ENCODE data around the gene RPAP3. TPM values are rescaled to one million over a fixed set of nuclear protein-coding genes. Genes with fewer than 3 reads are reported as not detected.

RPAP3 gene
- total and polyA plus RNA-seq, 9 of the 15 experiments (the other 6 are each of a cell fraction or from before 2014, with no cell fraction given), result 40.0 to 92.1 (median 54.1) TPM

GRCh38 chr12:47705566-47706425, at the start of gene RPAP3 (continued):
- TF ChIP-seq HMGXB4 (CRISPR knock-in tag; IDR thresholded peaks at IDR 0.05), result peak; percentile 33; the same call in 1 of the 2 replicates
- TF ChIP-seq, protein P1, sequence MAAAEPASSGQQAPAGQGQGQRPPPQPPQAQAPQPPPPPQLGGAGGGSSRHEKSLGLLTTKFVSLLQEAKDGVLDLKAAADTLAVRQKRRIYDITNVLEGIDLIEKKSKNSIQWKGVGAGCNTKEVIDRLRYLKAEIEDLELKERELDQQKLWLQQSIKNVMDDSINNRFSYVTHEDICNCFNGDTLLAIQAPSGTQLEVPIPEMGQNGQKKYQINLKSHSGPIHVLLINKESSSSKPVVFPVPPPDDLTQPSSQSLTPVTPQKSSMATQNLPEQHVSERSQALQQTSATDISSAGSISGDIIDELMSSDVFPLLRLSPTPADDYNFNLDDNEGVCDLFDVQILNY (CRISPR knock-in tag; IDR thresholded peaks at IDR 0.05), result no peak
- TF ChIP-seq SIN3B (IDR thresholded peaks at IDR 0.05; ENCODE audit: low read depth), result 0 out of 2 replicates have a peak, but pooled peaks have one; percentile 69
- no peak for TF ChIP-seq NR0B1 (IDR thresholded peaks at IDR 0.05; ENCODE audit: partially characterized antibody)
- TF ChIP-seq ZMIZ1 (IDR thresholded peaks at IDR 0.05; ENCODE audit: low read depth in 2 of 2, low read length in 2 of 2), result 0 out of 4 replicates have a peak, but pooled peaks of 1 of the 2 experiments have one; percentile 43
- peak; percentile 66; the same call in 1 of the 2 replicates for TF ChIP-seq MTA1 (IDR thresholded peaks at IDR 0.05; ENCODE audit: borderline replicate concordance)
- no peak for TF ChIP-seq CREBBP (IDR thresholded peaks at IDR 0.05; ENCODE audit: low read depth, low read length)
- peak; percentile 50 for TF ChIP-seq RB1 (IDR thresholded peaks at IDR 0.05; ENCODE audit: low read depth)
- peak; percentile 49 to 68; a peak in 2 of 4 replicates for TF ChIP-seq ARNT (IDR thresholded peaks at IDR 0.05)
- TF ChIP-seq DIDO1 (tag; IDR thresholded peaks at IDR 0.05; ENCODE audit: low read depth), result no peak
- TF ChIP-seq, protein P2, sequence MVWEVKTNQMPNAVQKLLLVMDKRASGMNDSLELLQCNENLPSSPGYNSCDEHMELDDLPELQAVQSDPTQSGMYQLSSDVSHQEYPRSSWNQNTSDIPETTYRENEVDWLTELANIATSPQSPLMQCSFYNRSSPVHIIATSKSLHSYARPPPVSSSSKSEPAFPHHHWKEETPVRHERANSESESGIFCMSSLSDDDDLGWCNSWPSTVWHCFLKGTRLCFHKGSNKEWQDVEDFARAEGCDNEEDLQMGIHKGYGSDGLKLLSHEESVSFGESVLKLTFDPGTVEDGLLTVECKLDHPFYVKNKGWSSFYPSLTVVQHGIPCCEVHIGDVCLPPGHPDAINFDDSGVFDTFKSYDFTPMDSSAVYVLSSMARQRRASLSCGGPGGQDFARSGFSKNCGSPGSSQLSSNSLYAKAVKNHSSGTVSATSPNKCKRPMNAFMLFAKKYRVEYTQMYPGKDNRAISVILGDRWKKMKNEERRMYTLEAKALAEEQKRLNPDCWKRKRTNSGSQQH (CRISPR knock-in tag; IDR thresholded peaks at IDR 0.05), result peak; percentile 24; the same call in 1 of the 2 replicates
- peak; percentile 63 for TF ChIP-seq SMARCA4 (IDR thresholded peaks at IDR 0.05)
- no peak for TF ChIP-seq DDX20 (tag; IDR thresholded peaks at IDR 0.05; ENCODE audit: low read depth)
- TF ChIP-seq ZNF766 (CRISPR knock-in tag; conservative IDR thresholded peaks at IDR 0.05), result peak; percentile 67
- no peak for TF ChIP-seq HNRNPK (IDR thresholded peaks at IDR 0.05; ENCODE audit: low read depth, low read length, poor library complexity, severe bottlenecking)
- TF ChIP-seq IFI16 (CRISPR knock-in tag; IDR thresholded peaks at IDR 0.05), result no peak
- no peak; the same call in none of the 2 replicates for TF ChIP-seq GABPB1 (CRISPR knock-in tag; IDR thresholded peaks at IDR 0.05)
- peak in 1 of 2 experiments; percentile 77; a peak in 2 of 4 replicates for TF ChIP-seq HDAC1 (IDR thresholded peaks at IDR 0.05)

Data from K562 (cell line).